ENCODE measurements around the gene SLC23A3.

The SLC23A3 gene, protein sequence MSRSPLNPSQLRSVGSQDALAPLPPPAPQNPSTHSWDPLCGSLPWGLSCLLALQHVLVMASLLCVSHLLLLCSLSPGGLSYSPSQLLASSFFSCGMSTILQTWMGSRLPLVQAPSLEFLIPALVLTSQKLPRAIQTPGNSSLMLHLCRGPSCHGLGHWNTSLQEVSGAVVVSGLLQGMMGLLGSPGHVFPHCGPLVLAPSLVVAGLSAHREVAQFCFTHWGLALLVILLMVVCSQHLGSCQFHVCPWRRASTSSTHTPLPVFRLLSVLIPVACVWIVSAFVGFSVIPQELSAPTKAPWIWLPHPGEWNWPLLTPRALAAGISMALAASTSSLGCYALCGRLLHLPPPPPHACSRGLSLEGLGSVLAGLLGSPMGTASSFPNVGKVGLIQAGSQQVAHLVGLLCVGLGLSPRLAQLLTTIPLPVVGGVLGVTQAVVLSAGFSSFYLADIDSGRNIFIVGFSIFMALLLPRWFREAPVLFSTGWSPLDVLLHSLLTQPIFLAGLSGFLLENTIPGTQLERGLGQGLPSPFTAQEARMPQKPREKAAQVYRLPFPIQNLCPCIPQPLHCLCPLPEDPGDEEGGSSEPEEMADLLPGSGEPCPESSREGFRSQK

DNA sequence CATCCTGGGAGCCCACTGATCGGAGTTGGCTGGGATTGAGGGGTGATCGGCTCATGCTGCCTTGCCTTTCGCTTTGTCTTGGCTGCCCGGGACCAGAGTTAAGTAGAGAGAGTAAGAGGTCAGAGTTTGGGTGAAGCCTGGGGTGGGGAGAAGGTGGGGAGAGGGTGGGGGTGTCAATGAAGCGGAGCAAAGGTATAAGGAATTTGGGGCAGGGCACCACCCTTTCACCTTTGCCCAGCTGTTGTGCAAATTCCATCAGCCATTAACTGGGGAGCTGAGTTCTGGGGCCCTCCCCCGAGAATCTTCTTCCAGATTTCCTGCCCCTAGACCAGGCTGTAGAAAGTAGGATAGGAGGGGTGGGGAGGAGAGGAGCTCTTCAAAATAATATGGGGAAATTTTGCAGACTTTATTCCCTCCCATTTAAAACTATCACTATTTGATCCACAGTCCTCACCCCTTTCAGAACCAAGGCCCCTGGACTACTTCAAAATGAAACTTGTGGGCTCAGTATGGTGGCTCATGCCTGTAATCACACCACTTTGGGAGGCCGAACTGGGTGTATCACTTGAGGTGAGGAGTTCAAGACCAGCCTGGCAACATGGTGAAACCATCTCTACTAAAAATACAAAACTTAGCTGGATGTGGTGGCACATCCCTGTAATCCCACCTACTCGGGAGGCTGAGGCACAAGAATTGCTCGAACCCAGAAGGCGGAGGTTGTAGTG, at the start of gene SLC23A3:
Gene SLC23A3, minus strand, starts transcription at position 100 of the 725 bp plus-strand sequence. Its CDS starts 45 bp downstream, at position 55.
- no peak for DNase-seq (ENCODE audit: low spot score)

DNA sequence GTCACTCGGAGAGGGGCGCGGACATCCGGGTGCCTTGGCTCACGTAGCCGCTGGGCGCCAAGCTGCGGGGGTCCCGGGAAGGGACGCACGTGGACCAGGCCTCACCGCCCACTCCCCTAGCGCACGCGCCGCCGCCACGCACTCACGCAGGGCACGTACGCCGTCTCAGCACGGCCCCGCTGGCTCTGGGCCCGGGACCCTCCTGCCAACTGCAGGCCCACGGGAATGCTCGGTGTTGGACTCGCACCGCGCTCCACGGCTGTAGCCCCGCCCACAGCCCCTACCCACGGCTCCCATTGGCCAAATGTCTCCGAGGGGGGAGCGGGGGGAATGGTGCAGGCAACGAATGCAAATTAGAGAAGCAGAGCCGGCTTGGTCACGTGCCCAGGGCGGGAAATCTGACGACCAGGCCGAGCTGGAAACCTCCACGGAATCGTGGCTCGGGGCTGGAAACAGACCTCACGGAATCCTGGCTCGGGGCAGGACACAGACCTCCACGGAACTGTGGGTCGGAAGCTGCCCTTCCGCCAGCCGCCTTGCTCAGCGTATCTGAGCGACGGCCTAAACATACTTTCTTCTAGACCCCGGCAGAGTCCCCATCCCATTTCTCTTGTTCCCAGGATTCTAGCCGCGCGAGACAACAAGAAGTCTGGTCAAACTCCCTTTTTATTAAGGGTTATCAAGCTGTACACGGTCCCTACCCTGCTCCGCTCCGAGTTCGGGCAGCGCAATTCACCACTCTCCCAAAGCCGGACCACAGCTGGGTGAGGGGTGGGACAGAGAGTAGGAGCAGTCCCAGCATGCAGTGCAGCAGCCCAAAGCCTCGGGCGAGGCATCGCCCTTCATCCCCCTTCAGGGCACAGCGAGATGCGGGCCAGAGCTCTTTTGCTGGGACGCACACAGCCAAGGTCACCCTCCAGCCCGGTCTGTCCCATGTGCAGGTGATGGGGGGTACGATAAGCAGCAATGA, 49.2 kb upstream of the SLC23A3 start, which contains the start of gene ABCB6:
Gene ABCB6, minus strand, starts transcription at position 227 of the 970 bp plus-strand sequence. CDS start 285 bp downstream, outside the sequence.
- peak; percentile 97 for DNase-seq (ENCODE audit: low spot score)

DNA sequence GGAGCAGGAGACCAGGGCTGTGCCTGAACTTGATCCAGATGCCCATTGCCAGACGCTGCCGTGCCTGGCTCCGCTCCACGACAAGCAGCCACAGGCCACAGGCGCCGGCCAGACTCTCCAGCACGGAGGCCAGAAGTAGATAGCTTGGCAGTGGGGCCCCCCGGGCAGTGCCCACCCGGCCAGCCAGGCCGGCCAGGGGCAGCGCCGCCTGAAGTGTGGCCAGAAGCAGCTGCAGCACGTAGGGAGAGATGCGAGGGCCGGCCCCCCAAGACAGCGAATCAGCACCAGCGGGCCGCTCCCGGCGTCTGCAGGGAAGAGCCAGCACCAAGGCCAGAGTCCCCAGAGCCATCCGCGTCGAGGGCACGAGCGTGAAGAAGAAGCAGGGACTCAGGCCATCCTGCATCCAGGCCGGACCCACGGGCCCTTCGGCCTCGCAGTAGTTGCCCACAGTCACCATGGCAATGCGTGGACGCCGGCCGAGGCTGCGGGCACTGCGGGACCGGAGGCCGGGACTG, 48.4 kb upstream of the SLC23A3 start:
- peak; percentile 61 for DNase-seq (ENCODE audit: low spot score)

DNA sequence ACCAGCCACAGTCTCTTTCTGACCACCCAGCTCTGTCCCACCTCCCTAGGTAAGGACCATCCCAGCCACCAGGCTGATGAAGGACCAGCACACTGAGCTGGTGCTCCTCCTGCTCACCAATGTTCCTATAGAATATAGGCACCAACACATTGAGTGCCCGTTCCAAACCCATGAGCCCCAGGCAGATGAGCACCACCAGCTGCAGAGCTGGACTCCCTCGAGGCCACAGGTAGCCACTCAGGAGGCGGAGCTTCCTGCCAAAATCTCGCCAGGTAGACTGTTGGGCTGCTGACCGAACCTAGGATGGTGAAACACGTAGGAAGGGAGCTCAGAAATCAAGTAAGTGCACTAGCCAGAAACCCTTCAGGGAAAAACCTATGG, 46.7 kb upstream of the SLC23A3 start:
- DNase-seq (ENCODE audit: low spot score), result no peak

DNA sequence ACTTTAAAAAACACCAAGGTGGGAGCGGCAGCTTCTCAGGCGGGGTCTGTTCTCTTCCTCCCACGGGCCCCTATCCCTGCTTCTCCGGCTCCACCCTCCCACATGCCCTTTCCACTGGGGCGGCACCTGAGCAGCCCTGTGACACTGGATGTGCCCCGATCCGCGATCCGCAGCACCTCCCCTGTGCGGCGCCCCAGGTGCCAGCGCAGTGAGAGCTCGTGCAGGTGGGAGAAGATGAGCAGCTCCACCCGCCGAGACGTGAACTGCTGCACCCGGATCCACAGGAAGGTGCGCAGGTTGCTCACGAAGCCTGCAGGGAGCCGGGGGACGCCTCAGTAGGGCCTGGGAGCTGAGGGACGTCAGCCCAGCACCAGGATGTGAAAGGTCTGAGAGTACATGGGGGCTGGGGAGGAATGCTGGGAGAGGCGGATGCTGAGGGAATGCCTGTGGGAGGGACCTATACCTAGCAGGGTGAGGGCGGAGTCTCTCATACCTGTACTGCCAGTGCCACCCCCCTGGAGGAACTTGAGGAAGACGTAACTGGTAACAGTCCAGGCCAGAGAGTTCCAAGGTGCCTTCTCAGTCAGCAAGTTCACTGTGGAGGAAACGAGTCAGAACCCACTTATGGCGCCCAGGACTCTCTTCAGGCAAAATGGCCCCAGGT, 46.2 kb upstream of the SLC23A3 start:
- DNase-seq (ENCODE audit: low spot score), result no peak

DNA sequence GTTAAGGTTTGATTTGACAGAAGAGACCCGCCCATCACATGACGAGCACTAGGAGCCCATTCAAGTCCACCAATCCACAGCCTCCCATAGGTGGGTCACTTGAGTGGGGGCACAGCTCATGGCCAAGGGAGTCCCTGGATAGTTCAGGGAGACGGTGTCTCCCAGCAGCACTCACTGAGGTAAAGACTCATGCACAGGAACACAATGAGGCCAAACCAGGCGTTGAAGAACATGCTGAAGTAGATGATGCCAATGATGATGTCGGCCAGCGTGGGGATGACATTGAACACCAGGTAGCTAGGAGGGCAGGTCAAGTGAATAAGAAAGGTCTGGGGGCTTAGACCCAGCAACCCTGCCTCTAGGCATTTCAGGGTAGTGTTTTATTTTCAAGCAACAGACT, 45.0 kb upstream of the SLC23A3 start:
- DNase-seq (ENCODE audit: low spot score), result no peak

DNA sequence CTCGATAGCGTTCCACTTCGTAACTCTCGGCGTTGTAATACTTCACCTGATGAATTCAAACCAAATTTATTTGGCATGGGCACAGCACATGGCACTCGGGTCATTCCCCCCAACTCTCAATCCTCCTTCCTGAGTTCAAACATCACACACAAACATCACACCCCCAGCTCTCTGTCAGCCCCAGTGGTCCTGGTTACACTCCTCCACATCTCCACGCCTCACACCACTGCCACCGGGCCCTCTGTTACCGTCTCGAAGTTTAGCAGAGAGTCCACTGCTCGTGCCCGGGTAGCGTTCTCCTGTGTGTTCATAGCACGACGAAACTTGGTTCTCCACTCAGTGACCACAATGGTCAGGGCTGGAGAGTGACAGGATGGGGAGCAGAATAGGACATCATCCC, 44.3 kb upstream of the SLC23A3 start:
- no peak for DNase-seq (ENCODE audit: low spot score)

DNA sequence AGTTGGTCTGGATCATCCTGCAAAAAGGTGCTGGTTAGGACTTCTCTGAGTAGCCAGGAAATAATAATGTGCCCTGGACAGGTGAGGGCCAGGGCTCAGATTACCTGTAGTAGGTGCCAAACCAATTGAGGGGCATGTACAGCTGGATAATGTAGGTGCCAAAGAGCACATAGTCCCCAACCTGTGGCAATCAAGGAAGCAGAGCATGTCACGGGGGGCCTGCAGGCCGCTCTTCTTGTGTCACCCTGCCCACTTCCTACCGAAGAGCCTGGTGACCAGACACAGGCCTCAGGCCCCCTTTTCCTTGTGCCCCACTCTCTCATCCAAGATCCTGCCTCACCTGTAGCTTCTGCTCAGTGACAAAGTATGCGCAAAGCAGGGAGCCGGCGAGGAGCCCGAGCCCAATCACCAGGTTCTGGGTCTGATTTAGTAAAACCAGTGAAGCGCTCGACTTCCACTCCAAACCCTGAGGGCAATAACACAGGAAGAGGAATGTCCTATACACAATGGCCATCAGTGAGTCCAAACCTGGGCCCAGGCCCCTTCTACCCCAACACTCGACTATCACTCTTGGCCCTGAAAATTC, 43.8 kb upstream of the SLC23A3 start:
- no peak for DNase-seq (ENCODE audit: low spot score)

DNA sequence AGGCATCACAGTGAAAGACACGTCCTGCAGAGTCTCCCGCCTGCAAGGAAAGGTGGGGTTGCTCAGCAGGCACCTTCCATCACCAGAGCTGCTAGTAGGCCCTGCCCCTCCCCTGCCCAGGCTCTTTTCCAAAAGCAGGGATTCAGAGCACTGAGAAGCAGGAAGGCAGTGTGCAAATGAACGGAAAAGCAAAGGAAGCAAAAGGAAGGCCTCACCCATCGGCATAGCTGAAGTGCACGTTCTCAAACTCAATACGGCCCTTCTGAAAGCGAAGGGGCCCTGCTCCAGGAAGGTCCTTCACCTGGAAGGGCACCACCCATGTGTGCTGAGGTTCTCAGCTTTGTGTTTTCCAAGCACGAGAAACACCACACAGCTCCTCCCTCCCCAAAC, 43.2 kb upstream of the SLC23A3 start:
- DNase-seq (ENCODE audit: low spot score), result no peak

DNA sequence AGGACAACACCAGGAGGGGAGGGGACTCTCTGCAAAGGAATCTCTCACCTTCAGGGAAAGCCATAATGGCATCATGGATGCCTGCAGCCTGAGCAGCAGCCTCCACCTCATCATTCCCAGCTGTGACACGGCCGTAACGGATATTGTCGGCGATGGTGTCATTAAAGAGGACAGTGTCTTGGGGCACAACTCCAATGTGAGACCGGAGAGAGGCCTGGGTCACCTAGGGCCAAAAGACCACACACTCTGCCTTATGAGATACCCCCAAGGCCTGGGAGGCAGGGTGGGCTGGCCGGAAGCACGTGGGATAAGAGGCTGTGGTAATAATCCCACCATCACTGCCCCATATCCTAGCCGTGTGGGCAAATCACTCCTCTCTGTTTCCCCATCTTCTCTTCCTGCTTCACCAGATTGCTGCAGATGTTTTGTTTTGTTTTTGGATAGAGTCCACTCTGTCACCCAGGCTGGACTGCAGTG, 41.1 kb upstream of the SLC23A3 start:
- peak; percentile 1 for DNase-seq (ENCODE audit: low spot score)

DNA sequence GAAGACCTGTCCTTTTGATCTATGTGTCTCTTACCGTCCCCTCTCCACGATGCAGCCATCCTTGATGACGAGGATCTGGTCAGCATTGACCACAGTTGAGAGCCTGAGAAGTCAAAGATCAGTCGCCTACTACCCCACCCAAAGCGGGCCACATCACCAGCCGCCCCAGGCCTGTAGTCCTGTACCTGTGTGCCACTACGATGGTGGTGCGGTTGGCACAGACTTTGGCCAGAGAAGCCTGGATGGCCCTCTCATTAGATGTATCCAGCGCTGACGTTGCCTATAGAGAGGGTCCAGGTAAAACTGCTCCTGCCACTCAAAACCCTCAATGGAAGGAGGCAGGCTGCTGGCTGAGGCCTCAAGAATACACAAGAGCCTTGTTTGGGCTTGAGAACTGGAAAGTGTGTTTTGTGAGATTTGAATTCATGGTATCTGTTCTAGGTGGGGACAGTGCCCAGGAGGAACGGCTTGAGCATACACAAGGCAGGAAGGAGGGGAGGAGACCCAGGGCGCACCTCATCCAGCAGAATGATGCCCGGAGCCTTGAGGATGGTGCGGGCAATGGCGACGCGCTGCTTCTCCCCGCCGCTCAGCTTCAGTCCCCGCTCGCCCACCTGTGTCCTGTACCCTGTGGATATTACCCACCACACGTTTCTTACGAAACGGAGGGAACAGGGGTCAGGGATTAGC, 40.5 kb upstream of the SLC23A3 start:
- DNase-seq (ENCODE audit: low spot score), result peak; percentile 3

DNA sequence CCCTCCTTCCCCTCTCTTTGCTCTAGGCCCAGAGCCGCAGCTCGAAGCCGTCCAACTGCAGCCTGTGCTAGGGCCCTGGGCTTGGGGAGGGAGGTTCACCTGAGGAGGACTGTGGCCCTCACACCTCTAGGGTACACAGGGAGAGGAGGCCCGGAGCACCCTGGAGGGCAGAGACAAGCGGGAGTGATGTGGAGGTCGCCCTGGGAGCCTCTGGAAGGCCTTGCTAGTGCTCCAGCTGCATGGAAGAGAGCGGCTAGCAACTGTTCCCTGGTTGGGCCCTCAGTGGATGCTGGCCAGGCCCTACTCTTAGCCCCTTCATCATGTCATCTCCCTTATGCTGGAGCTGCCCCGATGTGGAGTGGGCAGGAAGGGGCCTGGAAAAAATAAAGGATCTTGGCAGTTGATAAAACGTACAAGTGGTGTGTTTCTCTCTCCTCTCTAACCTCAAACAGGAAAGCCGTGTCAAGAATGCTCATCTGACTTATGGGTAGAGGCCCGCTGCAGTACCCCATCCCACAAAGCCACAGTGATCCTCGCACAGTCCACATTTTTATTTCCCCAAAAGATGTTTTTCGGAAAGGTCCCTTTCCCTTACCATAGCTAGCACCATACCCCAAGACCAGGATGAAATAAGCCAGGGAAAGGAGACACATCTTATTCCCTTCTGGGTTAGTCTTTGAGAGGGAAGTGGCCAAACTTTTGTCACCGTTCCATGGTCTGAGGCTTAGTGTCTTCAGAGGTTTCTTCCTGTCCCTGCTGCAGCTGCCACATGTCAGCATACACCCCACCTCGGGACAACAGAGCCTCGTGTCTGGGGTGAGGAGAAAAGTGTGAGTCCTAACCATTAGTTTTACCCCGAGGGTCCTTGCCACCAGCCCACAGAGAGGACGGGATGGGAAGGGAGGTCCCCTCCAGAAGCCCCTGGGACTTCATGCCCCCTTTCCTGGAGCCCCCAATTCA, 39.7 kb upstream of the SLC23A3 start:
- peak; percentile 4 for DNase-seq (ENCODE audit: low spot score)

DNA sequence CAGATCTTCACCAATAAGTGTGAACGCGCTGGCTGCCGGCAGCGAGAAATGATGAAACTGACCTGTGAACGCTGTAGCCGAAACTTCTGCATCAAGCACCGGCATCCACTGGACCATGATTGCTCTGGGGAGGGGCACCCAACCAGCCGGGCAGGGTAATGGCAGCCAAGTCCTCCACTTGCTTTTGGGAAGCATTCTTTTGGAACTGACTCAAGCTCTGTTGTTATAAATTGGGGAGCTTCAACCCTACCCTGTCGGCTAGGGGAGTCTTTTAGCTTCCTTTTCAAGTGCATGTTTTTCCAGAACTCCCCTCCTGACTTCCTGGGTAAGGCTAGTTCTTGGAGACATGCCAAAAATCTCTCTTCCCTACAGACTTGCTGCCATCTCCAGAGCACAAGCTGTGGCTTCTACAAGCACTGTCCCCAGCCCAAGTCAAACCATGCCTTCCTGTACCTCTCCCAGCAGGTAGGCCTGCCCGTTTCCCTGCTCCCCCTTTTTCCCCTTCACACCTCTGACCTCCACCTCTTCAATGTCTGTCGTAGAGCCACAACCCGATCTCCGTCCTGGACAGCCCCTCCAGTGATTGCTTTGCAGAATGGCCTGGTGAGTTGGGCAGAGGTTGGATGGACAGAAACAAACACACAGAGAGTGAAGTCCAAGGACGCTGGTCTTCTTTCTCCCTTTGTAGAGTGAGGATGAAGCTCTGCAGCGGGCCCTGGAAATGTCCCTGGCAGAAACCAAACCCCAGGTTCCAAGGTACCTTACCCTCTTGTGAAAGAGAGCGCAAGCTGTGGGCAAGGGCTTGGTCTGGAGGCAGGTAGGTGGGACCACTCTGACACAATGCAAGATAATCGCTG, 38.3 kb upstream of the SLC23A3 start:
- peak; percentile 20 for DNase-seq (ENCODE audit: low spot score)

DNA sequence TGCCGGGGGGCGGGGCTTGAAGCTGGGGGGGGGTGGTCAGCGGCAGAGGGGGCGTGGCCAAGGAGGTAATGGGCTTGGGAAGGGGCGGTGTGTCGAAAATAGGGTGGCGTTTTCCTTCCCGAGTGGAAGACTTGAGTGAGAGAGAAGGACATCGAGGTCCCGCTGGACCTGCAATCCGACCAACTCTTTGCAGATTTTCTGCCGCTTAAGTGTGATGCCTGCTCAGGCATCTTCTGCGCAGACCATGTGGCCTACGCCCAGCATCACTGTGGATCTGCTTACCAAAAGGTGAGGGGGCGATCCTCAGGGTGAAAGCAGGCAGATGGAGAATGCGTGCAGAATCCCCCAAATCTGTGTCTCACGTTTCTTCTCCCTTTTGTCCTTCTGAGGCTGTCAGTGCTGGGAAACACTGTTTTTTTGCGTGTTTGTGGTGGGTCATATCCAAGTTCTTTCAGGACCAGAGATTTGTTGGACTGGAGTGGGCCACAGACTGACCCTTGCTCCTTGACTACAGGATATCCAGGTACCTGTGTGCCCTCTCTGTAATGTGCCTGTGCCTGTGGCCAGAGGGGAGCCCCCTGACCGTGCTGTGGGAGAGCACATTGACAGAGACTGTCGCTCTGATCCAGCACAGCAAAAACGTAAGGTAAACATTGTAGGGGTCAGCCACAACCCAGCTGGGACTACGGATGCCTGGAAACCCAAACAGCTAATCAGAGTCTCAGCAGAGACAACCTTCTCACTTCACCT, 37.5 kb upstream of the SLC23A3 start:
- DNase-seq (ENCODE audit: low spot score), result no peak

DNA sequence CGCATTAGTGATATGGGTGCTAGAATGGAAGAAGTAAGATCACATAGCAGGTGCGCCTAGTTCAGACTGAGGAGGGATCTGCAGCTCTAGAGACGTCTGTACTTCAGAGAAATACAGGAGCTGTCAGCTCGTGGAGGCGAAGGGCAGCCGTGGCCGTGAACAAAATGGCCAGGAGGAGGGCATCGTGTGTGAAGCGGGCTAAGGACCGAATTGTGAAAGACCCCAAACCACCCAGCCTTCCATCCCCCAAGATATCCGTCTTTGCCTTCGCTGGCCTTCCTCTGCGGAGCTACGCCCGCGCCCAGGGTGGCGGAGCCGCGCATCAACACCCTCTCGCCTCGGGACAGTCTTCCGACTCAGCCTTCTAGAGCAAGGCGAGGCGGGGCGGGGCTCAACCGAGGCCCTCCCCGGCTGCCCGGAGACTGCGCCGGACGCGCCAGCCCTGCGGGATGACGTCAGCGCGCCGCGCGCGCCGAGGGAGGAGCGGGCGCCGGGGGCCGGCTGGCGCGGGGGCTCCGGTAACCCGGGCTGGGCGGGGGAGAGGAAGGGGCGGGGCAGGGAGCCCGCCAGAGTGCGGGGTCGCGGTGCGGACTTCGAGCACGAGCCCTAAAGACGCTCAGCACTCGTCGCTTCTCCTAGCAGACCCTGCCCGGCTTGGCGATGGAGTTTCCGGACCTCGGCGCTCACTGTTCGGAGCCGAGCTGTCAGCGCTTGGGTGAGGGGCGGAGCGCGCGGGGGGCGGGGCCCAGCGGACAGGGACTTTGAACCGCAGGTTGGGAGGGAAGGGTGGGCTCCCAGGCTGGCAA, 36.7 kb upstream of the SLC23A3 start, which contains the start of gene ZFAND2B:
Gene ZFAND2B, plus strand, starts transcription at position 455 of the 806 bp plus-strand sequence. Its CDS starts 206 bp downstream, at position 661.
- DNase-seq (ENCODE audit: low spot score), result peak; percentile 94

DNA sequence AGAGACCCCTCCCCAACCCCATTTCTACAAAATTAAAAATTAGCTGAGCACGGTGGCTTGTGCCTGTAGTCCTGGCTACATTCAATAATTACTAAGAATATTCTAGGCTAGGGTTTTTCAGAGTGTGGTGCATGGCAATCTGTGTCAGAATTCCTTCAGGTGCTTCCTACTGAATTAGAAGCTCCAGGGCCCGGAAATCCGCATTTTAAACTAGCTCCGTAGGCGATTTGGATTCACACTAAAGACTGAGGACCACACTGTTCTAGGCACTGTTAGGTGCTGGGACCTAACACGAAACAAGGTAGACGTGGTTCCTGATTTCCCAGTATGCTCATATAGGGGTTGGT, 36.1 kb upstream of the SLC23A3 start:
- no peak for DNase-seq (ENCODE audit: low spot score)
